ENCODE results near the gene PPP2R2C.

GRCh38 chr4:6322067-6322760 lies 150.2 kb downstream of the PPP2R2C start:
- TF ChIP-seq MEF2A (IDR thresholded peaks at IDR 0.05; ENCODE audit: insufficient read depth, low read depth, low read length) (no peak), CTCF (IDR thresholded peaks at IDR 0.05 in 2 of 3, conservative IDR thresholded peaks at IDR 0.05 in 1 of 3; ENCODE audit: control insufficient read depth in 2 of 3, extremely low read depth in 1 of 3, insufficient read depth in 1 of 3, low read depth in 3 of 3, low read length in 3 of 3) (no peak), CREB1 (IDR thresholded peaks at IDR 0.05; ENCODE audit: low read depth) (no peak), MAX (IDR thresholded peaks at IDR 0.05; ENCODE audit: low read depth, low read length) (no peak), SMC3 (IDR thresholded peaks at IDR 0.05; ENCODE audit: borderline replicate concordance, low read length) (no peak), YY1 (IDR thresholded peaks at IDR 0.05; ENCODE audit: low read depth, low read length) (no peak)

Measured in GM12878 (cell line).